Trophoblast cell (in vitro differentiated cells and primary cell): ENCODE measurements around the gene SNAI1.

Experiments used
- DNase-seq, 2 donors: peaks; one replicate each; pipeline ENCODE4 v3.0.0-alpha.2; 2016
- H2AFZ ChIP-seq: 2 replicates; pipeline ENCODE4 v1.6.1; 2013; ENCODE audit warnings: low read length, moderate library complexity, mild to moderate bottlenecking; ENCODE audit not compliant: insufficient read depth, poor library complexity
- H2AK5ac ChIP-seq: 2 replicates; pipeline ENCODE4 v1.6.1; 2013; ENCODE audit warnings: mild to moderate bottlenecking, low read length
- H2BK120ac ChIP-seq: 2 replicates; pipeline ENCODE4 v1.6.1; 2013; ENCODE audit warnings: low read length, mild to moderate bottlenecking, moderate library complexity; ENCODE audit not compliant: insufficient read depth, poor library complexity
- H2BK12ac ChIP-seq: 2 replicates; pipeline ENCODE4 v1.6.1; 2013; ENCODE audit warnings: mild to moderate bottlenecking, low read length, moderate library complexity
- H2BK5ac ChIP-seq: 2 replicates; pipeline ENCODE4 v1.6.1; 2013; ENCODE audit warnings: low read length, low read depth, moderate library complexity, mild to moderate bottlenecking; ENCODE audit not compliant: poor library complexity
- H3K14ac ChIP-seq: 2 replicates; pipeline ENCODE4 v1.6.1; 2013; ENCODE audit warnings: mild to moderate bottlenecking, low read length
- H3K18ac ChIP-seq: 2 replicates; pipeline ENCODE4 v1.6.1; 2013; ENCODE audit warnings: mild to moderate bottlenecking, low read length
- H3K23ac ChIP-seq: 2 replicates; pipeline ENCODE4 v1.6.1; 2013; ENCODE audit warnings: low read length
- H3K27ac ChIP-seq: 2 replicates; pipeline ENCODE4 v1.5.1; 2013; ENCODE audit warnings: low read depth, mild to moderate bottlenecking, inconsistent platforms, low read length, moderate library complexity
- H3K27me3 ChIP-seq: 2 replicates; pipeline ENCODE4 v1.6.1; 2013; ENCODE audit warnings: inconsistent platforms, mild to moderate bottlenecking, low read length, moderate library complexity; ENCODE audit not compliant: insufficient read depth
- H3K36me3 ChIP-seq, 2 experiments: 1 replicate in 1 of 2; 2 replicates in 1 of 2; pipeline ENCODE4 v1.6.1; 2013; ENCODE audit warnings: low read length in 2 of 2, mild to moderate bottlenecking in 2 of 2, moderate library complexity in 1 of 2; ENCODE audit not compliant: insufficient read depth in 2 of 2, control insufficient read depth in 1 of 2
- H3K4ac ChIP-seq: 2 replicates; pipeline ENCODE4 v1.6.1; 2013; ENCODE audit warnings: low read depth, mild to moderate bottlenecking, low read length, moderate library complexity
- H3K4me1 ChIP-seq, 2 experiments: 1 replicate in 1 of 2; 2 replicates in 1 of 2; pipeline ENCODE4 v1.6.1; 2013; ENCODE audit warnings: low read length in 2 of 2, mild to moderate bottlenecking in 2 of 2, moderate library complexity in 1 of 2; ENCODE audit not compliant: insufficient read depth in 2 of 2, control insufficient read depth in 1 of 2
- H3K4me2 ChIP-seq: 2 replicates; pipeline ENCODE4 v1.6.1; 2013; ENCODE audit warnings: inconsistent platforms, mild to moderate bottlenecking, low read length, moderate library complexity
- H3K4me3 ChIP-seq: 2 replicates; pipeline ENCODE4 v1.5.1; 2013; ENCODE audit warnings: mild to moderate bottlenecking, low read depth, low read length, inconsistent platforms
- H3K79me1 ChIP-seq: one replicate; pipeline ENCODE4 v1.6.1; 2013; ENCODE audit warnings: low read length
- H3K79me2 ChIP-seq: 2 replicates; pipeline ENCODE4 v1.6.1; 2013; ENCODE audit warnings: low read length, mild to moderate bottlenecking; ENCODE audit not compliant: control insufficient read depth, insufficient read depth, poor library complexity
- H3K9ac ChIP-seq: 2 replicates; pipeline ENCODE4 v1.6.1; 2013; ENCODE audit warnings: mild to moderate bottlenecking, low read length
- H3K9me3 ChIP-seq: 2 replicates; pipeline ENCODE4 v1.6.1; 2013; ENCODE audit warnings: low read depth, mild to moderate bottlenecking, control low read depth, inconsistent platforms, low read length; ENCODE audit not compliant: insufficient read depth
- H4K12ac ChIP-seq: 2 replicates; pipeline ENCODE4 v1.6.1; 2013; ENCODE audit warnings: low read depth, mild to moderate bottlenecking, low read length, moderate library complexity
- H4K8ac ChIP-seq: 2 replicates; pipeline ENCODE4 v1.6.1; 2013; ENCODE audit warnings: low read depth, mild to moderate bottlenecking, low read length, moderate library complexity
- H4K91ac ChIP-seq: one replicate; pipeline ENCODE4 v1.6.1; 2013; ENCODE audit warnings: low read depth, mild to moderate bottlenecking, low read length, moderate library complexity
- WGBS: extraction: QIAGEN DNeasy Blood & Tissue Kit; methylation state at CpG from one replicate; pipeline ENCODE4 v1.1.7; 2013; ENCODE audit warnings: missing lambda C conversion rate; ENCODE audit not compliant: insufficient read length, insufficient coverage; ENCODE audit errors: extremely low coverage; 5-methylcytosine and 5-hydroxymethylcytosine counted together

The SNAI1 gene

DNA sequence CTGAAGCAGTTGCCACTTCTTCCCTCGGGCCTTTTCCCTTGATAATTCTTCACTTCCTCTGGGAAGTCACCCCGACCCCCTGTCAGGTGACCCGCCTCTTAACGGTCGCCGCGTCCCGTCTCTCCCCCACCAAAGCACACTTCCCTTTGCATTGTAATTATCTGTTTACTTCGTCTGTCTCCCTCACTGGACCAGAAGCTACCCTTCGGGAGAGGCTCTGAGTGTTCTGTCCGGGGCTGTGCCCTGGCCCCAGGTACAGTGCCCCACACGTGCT lies 771 bp upstream of the SNAI1 start:
- no peak for DNase-seq
- WGBS = no CpG with 5 or more reads among the region's 12 CpGs
- Histone ChIP-seq H2BK12ac (peak overlapping the region; percentile 63), H3K27me3 (no peaks in the 10 kb centered on the region), H3K14ac (peak overlapping the region; percentile 24), H3K4ac (peak overlapping the region; percentile 13), H2BK120ac (peak overlapping the region; percentile 48), H3K4me2 (peak overlapping the region; percentile 63), H3K4me3 (peak overlapping the region; percentile 14), H3K79me2 (peaks cover 28% of the 10 kb centered on the region), H3K23ac (no peak overlapping the region), H3K18ac (peak overlapping the region; percentile 60), H2AK5ac (peak overlapping the region; percentile 80), H3K27ac (no peak overlapping the region), H4K91ac (peak overlapping the region; percentile 55), H4K12ac (no peak overlapping the region), H3K4me1 (peaks cover 23 to 32% of the 10 kb centered on the region in 2 experiments), H3K79me1 (peaks cover 25% of the 10 kb centered on the region), H4K8ac (peak overlapping the region; percentile 68), H3K9me3 (no peaks in the 10 kb centered on the region), H3K9ac (no peak overlapping the region), H3K36me3 (peaks cover 29 to 32% of the 10 kb centered on the region in 2 experiments), H2BK5ac (peak overlapping the region; percentile 43), H2AFZ (peak overlapping the region; percentile 50)

DNA sequence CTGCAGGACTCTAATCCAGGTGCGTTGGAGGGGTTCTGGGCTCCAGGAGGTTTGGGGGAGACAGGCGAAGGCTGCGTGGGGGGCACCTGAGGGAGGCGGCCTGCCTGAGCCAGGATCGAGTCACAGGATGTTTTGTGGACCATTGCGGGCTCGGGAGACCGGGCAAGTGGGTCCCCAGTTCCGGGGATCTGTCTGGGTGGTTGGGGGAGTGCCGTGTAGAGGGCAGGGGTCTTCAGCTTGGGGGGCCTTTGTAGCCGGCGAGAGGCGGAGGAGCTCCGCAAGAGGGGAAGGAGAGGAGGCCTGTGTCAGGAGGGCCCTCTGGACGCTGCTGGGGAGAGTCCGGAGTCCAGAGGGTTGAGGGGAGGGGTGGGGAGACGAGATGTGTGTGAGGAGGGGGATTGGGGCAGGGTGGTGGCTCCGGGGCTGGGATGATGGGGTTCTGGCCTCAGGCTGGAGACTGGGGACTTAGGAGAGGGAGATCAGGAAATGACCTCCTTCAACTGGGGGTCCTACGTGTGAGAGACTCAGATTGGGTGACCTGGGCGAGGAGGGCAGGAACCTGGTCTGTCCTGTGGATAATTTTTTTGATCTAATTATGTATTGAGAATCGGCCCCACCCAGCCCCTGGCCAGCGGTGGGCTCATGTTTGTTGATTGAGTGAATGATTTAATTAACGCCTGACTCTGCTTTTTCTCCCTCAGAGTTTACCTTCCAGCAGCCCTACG lies 505 bp downstream of the SNAI1 start:
- Histone ChIP-seq H3K23ac (no peak overlapping the region), H3K4me3 (peak overlapping the region; percentile 82), H3K9me3 (no peaks in the 10 kb centered on the region), H2BK12ac (no peak overlapping the region), H3K14ac (peak overlapping the region; percentile 20), H2AFZ (no peak overlapping the region), H3K79me1 (peaks cover 33% of the 10 kb centered on the region), H3K4me1 (peaks cover 35 to 45% of the 10 kb centered on the region in 2 experiments), H2AK5ac (no peak overlapping the region), H3K18ac (peak overlapping the region; percentile 23), H3K9ac (peak overlapping the region; percentile 74), H3K79me2 (peaks cover 33% of the 10 kb centered on the region), H3K4ac (peak overlapping the region; percentile 44), H3K27me3 (no peaks in the 10 kb centered on the region), H4K12ac (no peak overlapping the region), H2BK120ac (no peak overlapping the region), H2BK5ac (peak overlapping the region; percentile 48), H3K4me2 (peak overlapping the region; percentile 68), H4K8ac (peak overlapping the region; percentile 17), H3K36me3 (peaks cover 42 to 44% of the 10 kb centered on the region in 2 experiments), H4K91ac (peak overlapping the region; percentile 8), H3K27ac (peak overlapping the region; percentile 0)
- peak in 1 of 2 donors; percentile 25 for DNase-seq
- WGBS = no CpG with 5 or more reads among the region's 24 CpGs

DNA sequence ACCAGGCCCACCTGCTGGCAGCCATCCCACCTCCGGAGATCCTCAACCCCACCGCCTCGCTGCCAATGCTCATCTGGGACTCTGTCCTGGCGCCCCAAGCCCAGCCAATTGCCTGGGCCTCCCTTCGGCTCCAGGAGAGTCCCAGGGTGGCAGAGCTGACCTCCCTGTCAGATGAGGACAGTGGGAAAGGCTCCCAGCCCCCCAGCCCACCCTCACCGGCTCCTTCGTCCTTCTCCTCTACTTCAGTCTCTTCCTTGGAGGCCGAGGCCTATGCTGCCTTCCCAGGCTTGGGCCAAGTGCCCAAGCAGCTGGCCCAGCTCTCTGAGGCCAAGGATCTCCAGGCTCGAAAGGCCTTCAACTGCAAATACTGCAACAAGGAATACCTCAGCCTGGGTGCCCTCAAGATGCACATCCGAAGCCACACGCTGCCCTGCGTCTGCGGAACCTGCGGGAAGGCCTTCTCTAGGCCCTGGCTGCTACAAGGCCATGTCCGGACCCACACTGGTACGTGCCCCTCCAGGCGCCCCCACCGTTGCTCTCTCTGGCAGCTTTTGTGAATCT lies 1.1 kb downstream of the SNAI1 start:
- no peak overlapping the region for H2BK12ac ChIP-seq
- no peak overlapping the region for H2AK5ac ChIP-seq
- peak overlapping the region; percentile 82 for H3K4me3 ChIP-seq
- no peak overlapping the region for H3K23ac ChIP-seq
- no peak overlapping the region for H2BK120ac ChIP-seq
- H3K18ac ChIP-seq = peak overlapping the region; percentile 27
- peak overlapping the region; percentile 29 for H4K91ac ChIP-seq
- H3K9me3 ChIP-seq = no peaks in the 10 kb centered on the region
- H3K79me1 ChIP-seq = peaks cover 33% of the 10 kb centered on the region
- H3K36me3 ChIP-seq = peaks cover 45 to 47% of the 10 kb centered on the region in 2 experiments
- H4K8ac ChIP-seq = no peak overlapping the region
- peak overlapping the region; percentile 48 for H2BK5ac ChIP-seq
- peak in 1 of 2 donors; percentile 31 for DNase-seq
- no peaks in the 10 kb centered on the region for H3K27me3 ChIP-seq
- no peak overlapping the region for H4K12ac ChIP-seq
- H3K9ac ChIP-seq = peak overlapping the region; percentile 2
- peak overlapping the region; percentile 68 for H3K4me2 ChIP-seq
- peak overlapping the region; percentile 25 for H3K14ac ChIP-seq
- WGBS = no CpG with 5 or more reads among the region's 18 CpGs
- peaks cover 38 to 48% of the 10 kb centered on the region in 2 experiments for H3K4me1 ChIP-seq
- H3K79me2 ChIP-seq = peaks cover 33% of the 10 kb centered on the region
- H3K27ac ChIP-seq = no peak overlapping the region
- H2AFZ ChIP-seq = no peak overlapping the region
- H3K4ac ChIP-seq = peak overlapping the region; percentile 30

DNA sequence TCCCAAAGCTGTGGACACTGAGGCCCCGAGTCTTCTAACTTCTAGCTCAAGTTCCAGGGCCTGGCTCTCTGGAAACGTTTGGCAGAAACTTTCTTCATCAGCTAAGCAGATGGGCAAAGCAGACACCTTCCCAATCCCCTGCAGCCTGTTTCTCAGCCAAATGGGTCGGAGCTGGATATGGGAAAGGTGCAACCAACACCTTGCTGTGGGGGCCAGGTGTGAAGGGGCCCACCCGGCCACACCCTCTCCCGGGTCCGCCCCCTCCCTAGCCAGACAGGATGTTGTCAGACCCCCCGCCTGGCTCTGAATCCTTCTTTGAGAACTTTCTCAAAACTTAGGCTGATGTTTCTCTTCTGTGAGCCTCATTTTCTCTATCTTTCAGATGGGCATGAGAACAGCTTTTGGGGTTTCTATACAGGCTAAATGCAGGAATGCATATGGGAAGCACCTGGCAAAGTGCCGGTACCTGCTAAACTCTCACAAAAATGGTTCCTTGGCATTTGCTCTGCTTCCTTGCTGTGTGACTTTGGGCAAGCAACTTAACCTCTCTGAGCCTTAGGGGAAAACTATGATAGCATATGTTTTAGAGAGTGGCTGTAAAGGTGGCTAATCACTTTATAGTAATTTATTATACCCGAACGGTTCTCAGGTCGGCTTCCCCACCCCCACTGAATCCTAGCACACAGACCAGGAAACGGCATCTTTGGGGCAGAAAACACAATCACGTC lies 1.8 kb downstream of the SNAI1 start:
- Histone ChIP-seq H4K12ac (no peak overlapping the region), H3K27ac (no peak overlapping the region)

More for the DNA sequence above, 1.8 kb downstream of the SNAI1 start:
- Histone ChIP-seq H2BK5ac (no peak overlapping the region), H3K4ac (peak overlapping the region; percentile 30), H4K8ac (no peak overlapping the region), H2AFZ (no peak overlapping the region), H3K4me3 (peak overlapping the region; percentile 82), H3K79me2 (peaks cover 33% of the 10 kb centered on the region), H2AK5ac (peak overlapping the region; percentile 38), H3K14ac (peak overlapping the region; percentile 25), H3K36me3 (peaks cover 45 to 47% of the 10 kb centered on the region in 2 experiments), H3K9ac (peak overlapping the region; percentile 8), H4K91ac (peak overlapping the region; percentile 29), H3K27me3 (no peaks in the 10 kb centered on the region), H2BK12ac (no peak overlapping the region), H3K23ac (no peak overlapping the region), H3K79me1 (peaks cover 36% of the 10 kb centered on the region), H3K4me1 (peaks cover 43 to 47% of the 10 kb centered on the region in 2 experiments), H3K4me2 (peak overlapping the region; percentile 68), H3K18ac (peak overlapping the region; percentile 27), H2BK120ac (no peak overlapping the region), H3K9me3 (no peaks in the 10 kb centered on the region)
- no CpG with 5 or more reads among the region's 13 CpGs for WGBS
- no peak for DNase-seq
